T-cell (primary cell): ENCODE measurements around the gene IKZF1. TPM values are rescaled to one million over a fixed set of nuclear protein-coding genes. Genes with fewer than 3 reads are reported as not detected.

Experiments used
- ATAC-seq, 4 experiments: fragments of 200-7000 bp in 3 of 4; fragments of 150-1000 bp in 1 of 4; cut with Tn5 transposase; replicated peaks in 1 of 4; 1 replicate in 3 of 4; 2 replicates in 1 of 4; pipeline ENCODE4 v1.10.0; 2021; ENCODE audit warnings: moderate library complexity in 3 of 4, mild to moderate bottlenecking in 2 of 4, moderate number of reproducible peaks in 1 of 4
- CTCF ChIA-PET, 2 donors: fragments of 300-600 bp; sonication (Branson Sonifier 250); formaldehyde crosslinking; loops; one replicate each; lab custom pipeline; 2022; ENCODE audit warnings: antibody characterized with exemption in 2 of 2; lab: Charles Lee
- POLR2A ChIA-PET, 2 donors: fragments of 300-600 bp; sonication (Branson Sonifier 250); formaldehyde crosslinking; loops; one replicate each; lab custom pipeline; 2022; ENCODE audit warnings: antibody characterized with exemption in 2 of 2; lab: Charles Lee
- DNase-seq, 35 experiments: peaks; one replicate each; pipeline versions ENCODE4 v3.0.0 to v3.0.0-alpha.2; 2013 to 2023
- H3K27ac ChIP-seq: one replicate; pipeline ENCODE4 v1.5.1; 2013; ENCODE audit warnings: low read length
- H3K27me3 ChIP-seq, 2 experiments: replicated peaks in 1 of 2; 1 replicate in 1 of 2; 2 replicates in 1 of 2; pipeline versions ENCODE4 v1.6.1 to v1.7.0; 2013; ENCODE audit warnings: low read length in 1 of 2, mixed read lengths in 1 of 2; ENCODE audit not compliant: control insufficient read depth in 2 of 2, insufficient read depth in 2 of 2; ENCODE audit errors: extremely low read depth in 1 of 2
- H3K36me3 ChIP-seq, 2 donors: 1 replicate in 1 of 2; 2 replicates in 1 of 2; pipeline versions ENCODE4 v1.6.1 to v1.7.0; 2013; ENCODE audit warnings: low read length in 1 of 2; ENCODE audit not compliant: control insufficient read depth in 2 of 2, insufficient read depth in 1 of 2; ENCODE audit errors: extremely low read depth in 1 of 2
- H3K4me1 ChIP-seq, 2 experiments: 1 replicate in 1 of 2; 2 replicates in 1 of 2; pipeline versions ENCODE4 v1.6.1 to v1.7.0; 2013; ENCODE audit warnings: low read length in 2 of 2, mixed read lengths in 1 of 2; ENCODE audit not compliant: insufficient read depth in 2 of 2, control insufficient read depth in 1 of 2; ENCODE audit errors: extremely low read depth in 1 of 2
- H3K4me3 ChIP-seq, 2 donors: 1 replicate in 1 of 2; 2 replicates in 1 of 2; pipeline versions ENCODE4 v1.5.1 to v1.7.0; 2013; ENCODE audit warnings: mild to moderate bottlenecking in 2 of 2, low read length in 1 of 2, moderate library complexity in 1 of 2; ENCODE audit not compliant: control insufficient read depth in 1 of 2; ENCODE audit errors: extremely low read depth in 1 of 2
- H3K9me3 ChIP-seq: 2 replicates; pipeline ENCODE4 v1.7.0; 2013
- H3K27ac Mint-ChIP-seq, 2 donors: one replicate each; pipeline ENCODE4 v1.8.0; 2020 to 2021; ENCODE audit warnings: mild to moderate bottlenecking in 2 of 2, mixed read lengths in 2 of 2
- H3K27me3 Mint-ChIP-seq, 2 donors: one replicate each; pipeline ENCODE4 v1.8.0; 2021 to 2022; ENCODE audit warnings: mixed read lengths in 2 of 2
- H3K36me3 Mint-ChIP-seq: one replicate; pipeline ENCODE4 v1.8.0; 2021; ENCODE audit warnings: mixed read lengths
- H3K4me1 Mint-ChIP-seq, 3 donors: one replicate each; pipeline ENCODE4 v1.8.0; 2020 to 2022; ENCODE audit warnings: mixed read lengths in 3 of 3, mild to moderate bottlenecking in 1 of 3
- H3K4me3 Mint-ChIP-seq, 3 donors: one replicate each; pipeline ENCODE4 v1.8.0; 2020 to 2022; ENCODE audit warnings: mild to moderate bottlenecking in 3 of 3, mixed read lengths in 3 of 3, moderate library complexity in 3 of 3
- H3K9me3 Mint-ChIP-seq, 3 donors: one replicate each; pipeline ENCODE4 v1.8.0; 2020 to 2022; ENCODE audit warnings: mixed read lengths in 3 of 3
- WGBS: methylation state at CpG from one replicate; pipeline ENCODE4 v1.1.5; 2013; ENCODE audit warnings: missing lambda C conversion rate; ENCODE audit not compliant: insufficient coverage; 5-methylcytosine and 5-hydroxymethylcytosine counted together
- total RNA-seq, 35 experiments: library from RNA in 6 of 35; stranded (reverse) in 6 of 35; fragments of 120-200 nt in 1 of 35; gene quantifications; one replicate each; pipeline versions ENCODE4 v1.2.1 to v1.2.4 and lab custom pipeline; 2013 to 2026

IKZF1 gene
- total RNA-seq, 5 donors from 2014 or later (not counting 1 experiment from before 2014, with no cell fraction given): 429 to 525 (median 494) TPM

DNA sequence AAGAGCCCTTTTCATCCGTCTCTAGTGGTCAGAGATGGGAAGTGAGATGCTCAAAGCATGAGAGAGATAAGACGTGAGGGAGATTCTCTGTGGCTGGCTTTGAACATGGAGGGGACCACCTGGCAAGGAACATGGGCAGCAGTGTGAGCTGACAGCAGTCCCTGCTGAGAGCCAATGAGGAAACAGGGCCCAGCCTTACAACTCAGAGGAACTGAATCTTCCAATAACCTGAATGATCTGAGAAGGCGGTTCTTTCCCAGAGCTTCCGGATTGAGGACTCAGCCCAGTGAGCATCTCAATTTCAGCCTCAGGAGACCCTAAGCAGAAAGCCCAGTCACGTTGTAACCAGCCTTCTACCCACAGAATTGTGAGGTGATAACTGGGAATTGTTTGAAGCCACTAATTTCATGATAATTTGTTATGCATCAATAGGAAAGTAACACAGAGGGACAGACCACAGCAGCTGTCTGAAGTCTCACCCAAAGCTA lies 33.9 kb upstream of the IKZF1 start:
- no peak for DNase-seq
- Histone ChIP-seq H3K4me3 (no peak overlapping the region), H3K27me3 (no peaks in the 10 kb centered on the region), H3K27ac (peak overlapping the region; percentile 87), H3K36me3 (no peaks in the 10 kb centered on the region), H3K9me3 (no peaks in the 10 kb centered on the region), H3K4me1 (peaks cover 58 to 72% of the 10 kb centered on the region in 2 experiments)
- 22% methylated on average over 1 of the region's 5 CpGs for WGBS
- peak overlapping the region; percentile 98 to 100 for H3K27ac Mint-ChIP-seq
- H3K4me1 Mint-ChIP-seq: peaks cover 90 to 97% (median 91%) of the 10 kb centered on the region in 3 donors
- H3K9me3 Mint-ChIP-seq: peaks cover 0 to 4% (median 0%) of the 10 kb centered on the region in 3 donors
- ATAC-seq: no peak
- peak overlapping the region in 1 of 3 donors; percentile 53 for H3K4me3 Mint-ChIP-seq
- ChIA-PET CTCF (no interaction called here), POLR2A (interaction anchor here in 1 of 2 donors (0.6 kb wide), 1 partner anchor 42 kb away, joined by 3 read pairs; no protein-coding TSS in a partner anchor)
- H3K36me3 Mint-ChIP-seq: no peaks in the 10 kb centered on the region
- no peaks in the 10 kb centered on the region for H3K27me3 Mint-ChIP-seq

DNA sequence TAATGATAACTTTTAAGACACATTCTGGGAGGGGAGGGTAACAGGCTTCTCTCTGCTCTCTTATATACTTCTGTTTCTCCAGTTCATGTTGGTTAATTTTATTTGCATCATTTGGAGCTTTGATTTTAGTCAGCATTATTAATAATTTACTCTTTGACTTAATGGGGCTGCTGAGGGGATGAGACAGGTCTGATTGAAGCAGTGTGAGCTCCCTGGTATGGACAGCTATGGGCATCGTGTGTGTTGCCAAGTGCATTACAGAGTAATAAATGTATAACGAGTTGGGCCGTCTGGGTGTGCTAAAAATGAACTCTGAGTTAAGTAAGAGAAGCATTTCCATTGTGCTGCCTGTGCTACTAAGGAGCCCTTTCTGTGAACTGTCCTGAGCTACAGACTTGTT lies 31.7 kb upstream of the IKZF1 start:
- CTCF ChIA-PET: interaction anchor here in 1 of 2 donors (1.1 kb wide), 1 partner anchor 68 kb away, joined by 3 read pairs; no protein-coding TSS in a partner anchor

DNA sequence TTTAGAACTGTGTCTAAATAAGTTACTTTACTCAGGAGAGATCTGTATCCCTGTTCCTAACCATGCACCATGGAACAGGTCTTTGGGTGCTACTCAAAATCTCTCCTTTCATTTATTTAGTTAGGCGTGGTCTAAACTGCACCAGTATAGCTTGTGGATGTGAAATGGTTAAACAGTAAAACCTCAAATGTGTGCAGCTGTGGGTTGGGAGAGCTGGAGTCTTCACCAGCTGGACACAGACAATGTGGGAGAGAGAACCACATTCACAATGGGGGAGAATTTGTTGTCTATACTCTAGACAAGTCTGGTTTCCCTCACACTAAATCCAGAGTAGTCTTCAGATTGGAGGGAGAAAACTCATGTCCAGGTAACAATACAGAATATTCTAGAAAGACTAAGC lies 31.2 kb upstream of the IKZF1 start:
- peaks cover 36 to 45% of the 10 kb centered on the region in 2 experiments for H3K4me1 ChIP-seq
- DNase-seq (no peak), ATAC-seq (no peak)
- POLR2A ChIA-PET: no interaction called here
- peaks cover 0 to 4% (median 0%) of the 10 kb centered on the region in 3 donors for H3K9me3 Mint-ChIP-seq
- no peaks in the 10 kb centered on the region for H3K36me3 ChIP-seq
- no peaks in the 10 kb centered on the region for H3K27me3 ChIP-seq
- no peak overlapping the region for H3K4me3 ChIP-seq
- peak overlapping the region in 1 of 3 donors; percentile 43 for H3K4me3 Mint-ChIP-seq
- H3K27me3 Mint-ChIP-seq: no peaks in the 10 kb centered on the region
- CTCF ChIA-PET: interaction anchor here in 1 of 2 donors (1.1 to 1.7 kb wide), 2 partner anchors 16 to 68 kb away, joined by 3 read pairs; no protein-coding TSS in a partner anchor
- no CpG with 5 or more reads among the region's 1 CpG for WGBS
- peaks cover 68 to 83% (median 71%) of the 10 kb centered on the region in 3 donors for H3K4me1 Mint-ChIP-seq
- no peaks in the 10 kb centered on the region for H3K36me3 Mint-ChIP-seq
- H3K27ac Mint-ChIP-seq: peak overlapping the region; percentile 72 to 77
- no peaks in the 10 kb centered on the region for H3K9me3 ChIP-seq
- no peak overlapping the region for H3K27ac ChIP-seq

More for the DNA sequence above, 31.7 kb upstream of the IKZF1 start:
- H3K9me3 ChIP-seq: no peaks in the 10 kb centered on the region
- WGBS: 78% methylated on average over 3 of the region's 3 CpGs
- H3K27ac Mint-ChIP-seq: peak overlapping the region; percentile 56 to 87
- H3K36me3 Mint-ChIP-seq: no peaks in the 10 kb centered on the region
- peaks cover 41 to 50% of the 10 kb centered on the region in 2 experiments for H3K4me1 ChIP-seq
- no peak overlapping the region for H3K27ac ChIP-seq
- H3K4me1 Mint-ChIP-seq: peaks cover 72 to 88% (median 76%) of the 10 kb centered on the region in 3 donors
- no peaks in the 10 kb centered on the region for H3K27me3 ChIP-seq
- peaks cover 0 to 4% (median 0%) of the 10 kb centered on the region in 3 donors for H3K9me3 Mint-ChIP-seq
- H3K4me3 Mint-ChIP-seq: peak overlapping the region in 1 of 3 donors; percentile 43
- no peak overlapping the region for H3K4me3 ChIP-seq
- no peak for ATAC-seq
- H3K36me3 ChIP-seq: no peaks in the 10 kb centered on the region
- POLR2A ChIA-PET: interaction anchor here in 1 of 2 donors (0.6 kb wide), 1 partner anchor 282 kb away, joined by 3 read pairs; no protein-coding TSS in a partner anchor
- no peak for DNase-seq
- no peaks in the 10 kb centered on the region for H3K27me3 Mint-ChIP-seq

DNA sequence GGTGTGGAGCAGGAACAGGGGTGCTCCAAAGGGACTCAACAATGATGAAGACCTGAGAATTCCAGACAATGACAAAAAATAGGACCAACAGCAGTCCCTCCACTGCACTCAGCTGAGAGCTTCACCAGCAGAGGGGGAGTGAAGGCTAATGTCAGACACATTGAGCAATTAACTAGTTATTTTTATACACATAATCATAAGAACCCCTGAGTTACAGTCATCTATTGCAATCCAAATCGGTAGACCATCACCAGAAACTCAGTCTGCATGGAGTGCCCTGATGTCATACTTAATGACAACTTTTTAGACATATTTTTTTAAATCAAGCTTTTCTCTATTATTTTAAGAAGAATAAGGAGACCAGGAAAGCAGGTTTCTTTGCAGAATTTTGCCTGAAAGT lies 30.6 kb upstream of the IKZF1 start:
- H3K9me3 Mint-ChIP-seq: peaks cover 0 to 4% (median 2%) of the 10 kb centered on the region in 3 donors
- peak overlapping the region; percentile 72 to 77 for H3K27ac Mint-ChIP-seq
- peaks cover 62 to 80% (median 69%) of the 10 kb centered on the region in 3 donors for H3K4me1 Mint-ChIP-seq
- Histone ChIP-seq H3K4me1 (peaks cover 31 to 39% of the 10 kb centered on the region in 2 experiments), H3K9me3 (no peaks in the 10 kb centered on the region), H3K27ac (no peak overlapping the region), H3K36me3 (no peaks in the 10 kb centered on the region), H3K4me3 (no peak overlapping the region), H3K27me3 (no peaks in the 10 kb centered on the region)
- POLR2A ChIA-PET: no interaction called here
- no peaks in the 10 kb centered on the region for H3K27me3 Mint-ChIP-seq
- peak overlapping the region in 1 of 3 donors; percentile 50 for H3K4me3 Mint-ChIP-seq
- CTCF ChIA-PET: interaction anchor here in 1 of 2 donors (0.9 to 1.7 kb wide), 3 partner anchors 15 to 53 kb away, joined by 3 read pairs; no protein-coding TSS in a partner anchor
- WGBS: no CpG with 5 or more reads among the region's 1 CpG
- no peak for ATAC-seq
- H3K36me3 Mint-ChIP-seq: no peaks in the 10 kb centered on the region
- DNase-seq: no peak

DNA sequence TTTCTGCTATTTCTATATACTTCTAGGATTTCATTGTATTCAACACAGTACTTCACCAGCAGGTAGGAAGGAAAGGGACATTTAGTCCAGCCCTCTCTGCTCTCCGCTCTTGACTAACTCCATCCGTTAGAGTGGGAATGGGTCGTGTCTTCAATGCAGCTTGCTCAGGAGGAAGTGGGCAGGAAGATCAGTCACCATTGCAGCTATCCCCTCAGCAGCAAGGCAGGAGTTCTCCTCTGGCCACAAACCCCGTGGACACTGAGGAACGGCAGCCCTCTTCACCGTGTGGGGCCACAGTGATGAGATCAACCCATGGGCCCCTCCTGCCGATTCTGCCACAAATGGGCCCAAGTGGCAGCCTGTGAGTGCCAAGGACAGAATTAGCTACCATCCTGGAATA lies 30.2 kb upstream of the IKZF1 start:
- H3K27ac Mint-ChIP-seq: peak overlapping the region; percentile 32 to 70
- no peaks in the 10 kb centered on the region for H3K36me3 Mint-ChIP-seq
- CTCF ChIA-PET: interaction anchor here in 1 of 2 donors (0.9 to 1.7 kb wide), 4 partner anchors 15 to 69 kb away, joined by 3 read pairs; no protein-coding TSS in a partner anchor
- peaks cover 26 to 34% of the 10 kb centered on the region in 2 experiments for H3K4me1 ChIP-seq
- H3K4me3 Mint-ChIP-seq: peak overlapping the region in 1 of 3 donors; percentile 50
- H3K27ac ChIP-seq: no peak overlapping the region
- peaks cover 57 to 76% (median 66%) of the 10 kb centered on the region in 3 donors for H3K4me1 Mint-ChIP-seq
- POLR2A ChIA-PET: interaction anchor here in 1 of 2 donors (0.9 kb wide), 1 partner anchor 18 kb away, joined by 3 read pairs; no protein-coding TSS in a partner anchor
- DNase-seq (no peak), ATAC-seq (peak in 2 of 4 experiments; percentile 51 to 52)
- WGBS: 40% methylated on average over 1 of the region's 7 CpGs
- no peak overlapping the region for H3K4me3 ChIP-seq
- no peaks in the 10 kb centered on the region for H3K27me3 ChIP-seq
- H3K9me3 Mint-ChIP-seq: peaks cover 0 to 4% (median 4%) of the 10 kb centered on the region in 3 donors
- H3K36me3 ChIP-seq: no peaks in the 10 kb centered on the region
- H3K9me3 ChIP-seq: no peaks in the 10 kb centered on the region
- no peaks in the 10 kb centered on the region for H3K27me3 Mint-ChIP-seq

DNA sequence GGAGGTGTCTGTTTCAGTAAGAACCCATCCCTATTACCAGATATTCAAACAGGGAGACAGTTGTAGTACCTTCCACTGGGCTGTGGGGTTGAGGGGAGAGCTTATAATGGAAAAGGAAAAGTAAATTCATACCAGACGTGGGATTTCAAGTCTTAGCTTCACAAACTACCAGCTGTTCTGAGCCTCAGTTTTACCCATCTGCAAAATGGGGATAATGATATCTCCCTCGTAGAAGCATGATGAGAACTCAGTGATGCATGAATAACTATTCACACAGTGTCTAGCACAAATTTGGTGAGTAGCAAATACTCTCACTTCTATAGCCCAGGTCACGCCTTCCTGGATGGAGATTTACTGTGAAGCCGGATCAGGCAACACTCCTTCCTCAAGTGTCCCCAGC lies 29.1 kb upstream of the IKZF1 start:
- no peaks in the 10 kb centered on the region for H3K27me3 ChIP-seq
- DNase-seq: no peak
- no peak for ATAC-seq
- peak overlapping the region in 1 of 2 donors; percentile 25 for H3K27ac Mint-ChIP-seq
- no peak overlapping the region for H3K27ac ChIP-seq
- no peaks in the 10 kb centered on the region for H3K27me3 Mint-ChIP-seq
- ChIA-PET POLR2A (no interaction called here), CTCF (interaction anchor here in 1 of 2 donors (1.0 kb wide), 1 partner anchor 70 kb away, joined by 3 read pairs; no protein-coding TSS in a partner anchor)
- peak overlapping the region in 1 of 3 donors; percentile 3 for H3K4me3 Mint-ChIP-seq
- H3K9me3 Mint-ChIP-seq: peaks cover 0 to 4% (median under 1%) of the 10 kb centered on the region in 3 donors
- H3K4me1 Mint-ChIP-seq: peaks cover 46 to 65% (median 56%) of the 10 kb centered on the region in 3 donors
- no peak overlapping the region for H3K4me3 ChIP-seq
- H3K9me3 ChIP-seq: no peaks in the 10 kb centered on the region
- H3K4me1 ChIP-seq: peaks cover 16 to 24% of the 10 kb centered on the region in 2 experiments
- no peaks in the 10 kb centered on the region for H3K36me3 ChIP-seq
- 100% methylated on average over 3 of the region's 4 CpGs for WGBS
- H3K36me3 Mint-ChIP-seq: no peaks in the 10 kb centered on the region
